Fibroblast of skin of right biceps (primary cell): Measurements from ENCODE around the gene SELENOT.
A peak's percentile ranks its signal among the peaks of the same experiment; 100 is the strongest.
"Not testable (repeated sequence)": the region's sequence is repeated elsewhere in the genome, so short reads cannot be mapped to it uniquely, and the experiment has no call there.

Experiments used
- DNase-seq: peaks from one replicate; pipeline ENCODE4 v3.0.0-alpha.2; 2013

SELENOT gene

GRCh38 chr3:150609988-150610387, 6.9 kb downstream of the SELENOT start:
- DNase-seq: no peak

DNA sequence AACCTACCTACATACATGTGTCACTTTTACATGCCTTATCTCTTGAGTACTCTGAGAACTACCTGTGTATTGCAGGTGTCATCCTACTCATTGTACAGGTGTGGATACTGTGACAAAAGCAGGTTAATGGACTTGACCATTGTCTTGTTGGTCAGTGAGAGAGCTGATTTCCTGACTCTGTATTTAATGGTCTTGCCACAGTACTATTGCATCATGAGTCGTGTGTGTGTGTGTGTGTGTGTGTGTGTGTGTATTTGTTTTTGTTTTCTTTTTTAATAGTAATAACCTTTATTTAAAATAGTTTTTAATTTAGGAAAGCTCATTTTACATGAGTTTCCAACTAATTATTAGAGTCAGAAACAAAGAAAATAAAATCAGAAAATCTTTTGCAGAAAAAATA, 7.7 kb downstream of the SELENOT start:
- DNase-seq: no peak

DNA sequence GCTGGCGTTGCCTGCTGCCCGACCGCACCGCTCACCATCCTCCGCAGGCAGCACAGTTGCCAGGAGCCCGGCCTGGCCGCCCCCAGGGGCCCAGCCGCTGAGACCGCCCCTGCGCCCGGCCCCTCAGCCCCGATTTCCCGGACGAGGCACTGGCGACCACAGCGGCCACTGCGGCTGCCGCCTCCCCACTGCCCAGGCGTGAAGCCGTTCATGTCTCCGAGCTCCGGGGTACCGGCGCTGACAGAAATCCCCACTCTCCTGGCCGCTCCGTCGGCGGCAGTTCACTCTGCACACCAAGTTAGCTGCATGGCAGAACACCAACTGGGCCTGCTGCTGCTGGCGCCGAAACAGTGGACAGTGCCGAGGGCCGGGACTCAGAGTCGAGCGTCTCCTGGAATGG, 8.5 kb downstream of the SELENOT start:
- DNase-seq: no peak

DNA sequence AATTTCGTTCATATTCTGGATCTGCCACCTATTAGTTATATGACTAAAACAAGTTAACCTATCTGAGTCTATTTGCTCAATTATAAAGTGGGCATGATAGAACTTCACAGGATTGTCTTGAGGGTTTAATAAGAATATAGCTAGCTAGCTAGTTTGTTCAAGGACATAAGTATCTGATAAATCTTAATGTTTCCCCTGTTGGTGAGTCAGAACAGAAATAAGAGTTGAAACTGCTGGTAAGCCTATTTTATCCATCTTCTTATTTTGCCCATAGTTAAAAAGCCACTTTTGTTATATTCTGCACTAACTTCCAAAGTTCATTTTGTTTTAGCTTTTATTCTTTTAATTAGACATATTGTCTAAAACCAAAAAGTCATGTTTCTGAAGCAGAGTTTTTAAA, 9.4 kb downstream of the SELENOT start:
- no peak for DNase-seq

DNA sequence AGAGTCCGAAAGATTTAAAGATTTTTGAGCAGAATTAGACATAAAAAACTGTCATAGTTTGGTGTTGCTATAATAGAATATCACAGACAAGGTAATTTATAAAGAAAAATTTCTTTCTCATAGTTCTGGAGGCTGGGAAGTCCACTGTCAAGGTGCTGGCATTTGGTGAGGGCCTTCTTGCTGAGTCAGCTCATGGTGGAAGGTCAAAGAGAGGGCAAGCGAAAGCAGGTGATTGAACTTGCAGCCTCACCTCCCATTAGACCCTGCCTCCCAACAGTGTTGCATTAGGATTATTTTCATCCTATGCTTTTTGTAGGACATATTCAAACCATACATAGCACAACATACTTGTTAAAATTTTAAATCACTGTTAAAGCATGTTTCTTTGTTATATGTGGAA, 9.9 kb downstream of the SELENOT start:
- DNase-seq: no peak

GRCh38 chr3:150613709-150614480, 10.8 kb downstream of the SELENOT start:
- DNase-seq: no peak

DNA sequence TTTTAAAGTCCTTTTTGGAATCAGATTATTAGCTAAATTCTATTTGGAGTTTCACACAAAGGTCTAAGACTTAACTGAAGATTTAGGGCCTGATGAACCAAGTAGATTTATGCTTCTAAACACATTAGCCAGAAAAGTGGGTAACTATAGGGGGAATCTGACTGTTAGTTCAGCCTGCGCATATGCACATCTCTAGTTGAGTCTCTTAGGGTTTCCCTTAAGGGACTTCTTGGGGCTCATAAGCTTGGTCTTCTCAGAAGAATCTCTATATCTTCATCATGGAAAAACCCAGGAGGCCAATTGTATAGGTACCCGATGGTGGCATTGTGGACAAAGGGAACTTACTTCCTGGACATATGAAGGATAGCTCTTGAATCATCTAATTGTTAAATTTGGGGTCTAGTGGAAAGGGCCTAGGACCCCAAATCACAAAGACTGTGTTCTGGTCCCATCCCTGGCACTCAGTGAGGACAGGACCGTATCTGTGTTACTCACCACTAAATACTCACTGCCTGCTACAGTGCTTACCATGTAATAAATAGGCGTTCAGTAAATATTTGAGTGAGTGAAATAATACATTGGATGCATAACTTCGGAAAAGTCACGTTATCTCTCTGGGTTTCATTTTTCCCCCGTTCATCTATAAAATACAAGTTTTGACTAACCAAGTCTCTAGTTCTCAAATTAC, 17.0 kb downstream of the SELENOT start:
- DNase-seq: no peak

- DNase-seq: not testable (repeated sequence)
Measured at GRCh38 chr3:150622955-150623354, 19.8 kb downstream of the SELENOT start.

DNA sequence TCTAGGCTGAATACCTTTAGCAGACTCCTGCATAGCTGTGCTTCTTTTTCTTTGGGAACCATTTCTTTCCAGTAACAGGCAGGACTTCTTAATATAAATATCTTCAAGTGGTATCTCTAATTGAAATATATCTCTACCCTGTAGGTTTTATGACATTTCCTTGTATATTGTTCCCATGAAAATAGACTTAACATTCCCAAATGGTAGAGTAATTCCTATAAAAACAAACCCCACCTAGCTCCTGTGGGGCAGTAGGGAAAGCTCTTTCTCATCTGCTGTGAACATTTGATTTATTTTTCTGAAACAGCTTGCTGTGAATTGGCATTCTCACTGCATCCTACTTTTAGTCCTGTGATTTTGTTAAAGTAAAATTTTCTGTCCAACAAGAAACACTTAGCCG, 20.8 kb downstream of the SELENOT start:
- peak; percentile 31 for DNase-seq

GRCh38 chr3:150626148-150626930, 23.2 kb downstream of the SELENOT start:
- no peak for DNase-seq

GRCh38 chr3:150627557-150627956, 24.4 kb downstream of the SELENOT start:
- no peak for DNase-seq

DNA sequence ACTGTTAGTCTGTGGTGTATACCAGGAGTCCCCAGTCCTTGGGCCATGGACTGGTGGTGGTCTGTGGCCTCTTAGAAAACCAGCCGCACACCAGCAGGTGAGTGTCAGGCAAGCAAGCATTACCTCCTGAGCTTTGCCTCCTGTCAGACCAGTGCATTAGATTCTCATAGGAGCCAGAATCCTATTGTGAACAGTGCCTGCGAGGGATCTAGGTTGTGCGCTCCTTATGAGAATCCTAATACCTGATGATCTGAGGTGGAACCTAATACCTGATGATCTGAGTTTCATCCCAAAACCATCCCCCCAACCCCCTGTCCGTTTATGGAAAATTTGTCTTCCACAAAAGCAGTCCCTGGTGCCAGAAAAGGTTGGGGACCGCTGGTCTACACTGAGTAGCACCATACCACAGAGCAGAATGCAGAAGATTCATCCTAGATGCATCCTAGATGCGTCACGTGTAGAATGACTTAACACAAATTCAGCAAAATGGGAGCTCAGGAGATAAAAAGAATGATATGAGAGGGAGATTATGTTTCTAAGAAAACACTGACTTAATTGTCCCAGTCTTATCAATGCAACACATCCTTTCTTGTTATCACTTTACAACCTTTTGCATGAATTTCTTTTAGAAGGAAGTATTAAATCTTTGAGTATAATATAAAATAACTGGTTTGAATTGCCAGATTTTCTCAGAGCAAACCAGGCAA, 28.5 kb downstream of the SELENOT start:
- no peak for DNase-seq

DNA sequence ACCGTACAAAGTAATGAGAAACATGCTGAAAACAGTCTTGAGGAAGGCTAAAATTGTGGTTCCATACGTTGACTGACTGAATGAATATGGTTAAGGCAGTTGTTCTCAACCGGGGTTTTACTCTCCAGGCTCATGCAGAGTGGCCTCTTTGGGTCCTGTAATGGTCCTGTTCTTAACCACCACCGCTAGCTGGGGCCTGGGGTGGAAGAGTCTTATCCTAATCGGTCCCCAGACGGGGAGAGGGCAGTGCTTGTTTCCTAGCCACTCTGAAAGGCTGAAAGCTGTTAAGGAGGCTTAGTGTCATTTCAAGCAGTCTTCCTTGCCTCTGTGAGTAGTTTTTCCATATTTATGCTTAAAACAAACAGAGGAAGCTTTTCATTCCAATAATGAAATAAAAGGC, 32.0 kb downstream of the SELENOT start:
- DNase-seq: no peak

DNA sequence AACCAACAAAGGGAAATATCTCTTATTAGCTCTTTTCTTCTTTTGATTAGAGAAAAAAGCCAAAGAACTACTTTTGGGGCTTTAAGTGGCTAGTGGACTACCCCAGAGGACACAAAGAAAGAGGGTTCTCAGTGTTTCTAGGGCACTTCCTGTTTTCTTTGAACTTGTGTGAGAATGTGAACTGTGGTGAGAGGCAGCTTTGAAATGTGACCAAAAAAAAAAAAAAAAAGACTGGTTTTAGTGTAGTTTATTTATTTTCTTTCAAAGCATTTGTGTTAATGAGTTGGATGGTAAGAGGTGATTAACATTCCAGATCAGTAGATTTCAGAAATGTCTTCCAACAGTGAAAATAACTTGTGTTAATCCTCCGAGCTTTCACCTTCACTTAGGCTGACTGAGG, 32.4 kb downstream of the SELENOT start:
- DNase-seq: no peak

DNA sequence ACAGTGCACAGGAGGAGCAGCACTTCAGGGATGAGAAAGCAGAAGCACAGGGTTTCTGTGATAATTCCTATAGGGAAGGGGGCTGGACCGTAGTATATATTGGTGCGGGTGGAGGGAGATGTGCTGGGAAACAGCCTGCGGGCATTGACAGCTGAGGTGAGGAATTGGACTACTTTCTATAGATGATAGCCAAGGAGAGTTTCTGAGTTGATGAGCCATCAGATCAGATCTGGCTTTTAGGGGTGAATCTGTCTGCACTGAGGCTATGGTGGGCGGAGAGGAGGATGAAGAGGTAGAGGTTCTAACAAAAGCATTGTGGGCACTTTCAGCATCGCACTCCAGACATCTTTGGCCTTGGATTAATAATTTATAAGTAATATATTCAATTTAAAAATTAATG, 33.1 kb downstream of the SELENOT start:
- DNase-seq: no peak

DNA sequence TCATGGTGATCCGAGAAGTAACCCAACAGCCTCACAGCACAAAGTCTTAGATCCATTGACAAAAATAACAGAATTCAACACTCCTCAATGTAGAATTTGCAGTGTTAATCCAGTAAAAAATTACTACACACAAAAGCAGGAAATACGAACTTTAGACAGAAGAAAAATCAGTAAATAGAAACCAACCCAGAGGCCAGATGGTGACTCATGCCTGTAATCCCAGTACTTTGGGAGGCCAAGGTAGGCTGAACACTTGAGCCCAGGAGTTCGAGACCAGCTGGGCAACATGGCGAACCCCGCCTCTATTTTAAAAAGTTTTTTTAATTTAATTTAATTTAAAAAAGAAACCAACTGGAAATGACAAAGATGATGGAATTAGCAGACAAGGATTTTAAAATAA, 36.1 kb downstream of the SELENOT start:
- no peak for DNase-seq

DNA sequence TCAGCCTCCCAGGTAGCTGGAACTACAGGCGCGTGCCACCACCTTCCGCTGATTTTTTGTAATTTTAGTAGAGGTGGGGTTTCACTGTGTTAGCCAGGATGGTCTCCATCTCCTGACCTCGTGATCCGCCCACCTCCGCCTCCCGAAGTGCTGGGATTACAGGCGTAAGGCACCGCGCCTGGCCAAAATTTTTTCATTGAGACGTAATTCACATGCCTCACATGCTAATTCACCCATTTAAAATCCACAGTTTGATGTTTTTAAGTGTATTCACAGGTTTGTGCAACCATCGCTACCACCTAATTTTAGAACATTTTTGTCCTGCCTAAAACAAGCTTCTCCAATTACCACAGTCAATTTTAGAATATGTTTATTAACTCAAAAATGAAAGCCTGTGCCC, 37.1 kb downstream of the SELENOT start:
- no peak for DNase-seq

DNA sequence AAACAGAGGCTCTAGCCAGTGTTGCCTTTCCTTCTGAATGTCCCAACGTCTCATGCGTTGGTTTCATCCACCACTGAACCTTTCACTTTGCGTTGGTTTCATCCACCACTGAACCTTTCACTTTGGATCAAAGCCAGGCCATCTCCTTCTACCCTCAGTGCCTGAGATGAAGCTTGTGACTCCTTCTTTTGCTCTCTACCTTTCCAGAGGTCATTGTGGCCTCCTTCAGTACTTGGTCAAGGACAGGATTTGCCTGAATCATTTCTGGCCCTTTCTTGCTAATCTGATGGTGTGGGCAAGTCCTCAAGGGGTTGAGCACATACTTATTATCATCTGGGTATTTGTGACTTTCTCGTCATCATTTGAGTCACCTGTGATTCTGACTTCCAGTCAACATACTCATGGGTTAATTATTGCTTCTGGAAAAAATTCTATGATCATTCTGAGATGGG, 50.0 kb downstream of the SELENOT start:
- DNase-seq: no peak

GRCh38 chr3:150656316-150656715, 53.2 kb downstream of the SELENOT start:
- DNase-seq: no peak

DNA sequence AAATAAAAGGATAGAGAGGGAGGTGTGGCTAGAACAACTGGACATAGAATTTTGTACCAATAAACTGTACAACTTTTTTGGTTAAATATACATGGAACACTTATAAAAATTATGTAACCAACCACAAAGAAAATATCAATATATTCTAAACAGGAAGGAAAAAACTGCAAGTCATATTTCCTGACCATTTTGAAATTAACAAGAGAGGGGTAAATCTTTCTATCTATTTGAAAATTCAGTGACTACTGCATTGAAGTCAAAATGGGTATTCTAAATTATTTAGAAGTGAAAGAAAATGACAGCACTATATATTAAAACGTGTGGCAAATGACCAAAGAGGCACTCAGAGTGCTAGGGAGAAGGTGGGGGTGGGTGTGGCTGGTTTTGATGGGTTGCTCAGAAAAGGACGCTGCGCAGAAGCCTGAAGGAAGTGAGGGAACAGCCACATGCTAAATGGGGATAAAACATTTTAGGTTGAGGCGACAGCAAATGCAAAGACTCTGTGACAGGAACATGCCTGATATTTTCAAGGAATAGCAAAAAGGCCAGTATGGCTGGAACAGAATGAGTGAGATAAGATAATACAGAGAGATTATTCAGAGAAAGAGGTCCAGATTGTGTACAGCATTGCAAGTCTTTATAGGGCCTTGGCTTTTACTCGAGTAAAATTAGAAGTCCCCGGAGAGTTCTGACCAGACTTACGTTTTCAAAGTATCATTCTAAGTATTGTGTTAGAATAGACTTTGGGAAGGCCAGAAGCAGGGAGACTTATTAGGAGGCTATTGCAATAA, 59.5 kb downstream of the SELENOT start:
- no peak for DNase-seq

DNA sequence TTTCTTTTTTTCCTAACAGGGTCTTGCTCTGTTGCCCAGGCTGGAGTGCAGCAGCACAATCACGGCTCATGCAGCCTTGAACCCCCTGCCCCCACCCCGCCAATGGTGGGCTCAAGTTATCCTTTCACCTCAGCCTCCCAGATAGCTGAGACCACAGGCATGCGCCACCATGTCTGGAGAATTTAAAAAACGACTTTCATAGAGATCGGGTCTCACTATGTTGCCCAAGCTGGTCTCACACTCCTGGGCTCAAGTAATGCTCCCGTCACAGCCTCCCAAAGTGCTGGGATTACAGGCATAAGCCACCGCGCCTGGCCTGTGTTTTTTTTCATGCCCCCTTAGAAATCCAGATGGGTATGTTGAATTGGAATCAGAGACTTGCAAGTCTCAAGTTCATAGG, 60.3 kb downstream of the SELENOT start:
- DNase-seq: no peak

DNA sequence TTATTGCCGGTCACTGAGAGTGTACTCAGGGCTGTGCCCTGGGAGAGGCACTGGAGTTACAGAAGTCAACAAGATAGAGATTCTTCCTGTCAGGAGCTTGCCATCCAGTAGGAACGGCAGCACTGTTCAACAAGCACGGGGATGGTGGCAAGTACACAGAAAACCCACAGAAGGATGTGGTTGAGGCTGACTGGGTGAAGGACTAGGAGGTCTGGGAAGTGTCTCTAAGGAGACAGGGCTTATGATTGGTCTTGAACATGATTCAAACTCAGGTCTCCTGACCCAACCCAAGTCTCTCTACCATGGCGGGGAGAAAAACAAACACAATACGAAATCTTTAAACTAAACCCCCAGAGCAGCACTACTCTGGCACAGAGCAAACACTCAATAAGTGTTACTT, 63.0 kb downstream of the SELENOT start:
- DNase-seq: no peak
